Activated CD8-positive, alpha-beta memory T cell treated with anti-CD3 and anti-CD28 coated beads, Interleukin-2, amount 50 U/mL, for 4 hours (primary cell): ENCODE results near the gene ZNF611.
"Not testable (repeated sequence)": the region's sequence is repeated elsewhere in the genome, so short reads cannot be mapped to it uniquely, and the experiment has no call there.

Source experiments
- DNase-seq: peaks from one replicate; pipeline ENCODE4 v3.0.0-alpha.2; 2020

The ZNF611 gene

DNA sequence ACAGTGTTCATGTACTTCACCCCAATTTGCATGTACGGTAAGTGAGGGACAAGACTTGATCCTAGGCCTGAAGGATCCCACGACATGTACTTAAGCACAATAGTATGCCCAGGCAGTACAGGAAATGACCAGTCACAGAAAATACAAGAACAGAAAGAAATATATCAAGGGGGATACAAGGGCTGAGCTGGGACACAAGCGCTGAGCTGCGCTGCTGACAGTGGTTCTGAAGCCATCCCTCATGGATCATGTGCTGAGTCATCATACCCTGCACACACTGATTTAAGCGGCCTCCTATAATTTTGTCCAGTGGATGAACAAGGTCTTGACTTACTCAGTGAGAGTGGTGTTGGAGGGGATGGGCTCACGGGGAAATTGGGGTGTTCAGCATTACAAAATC is 59.6 kb downstream of the ZNF611 start:
- not testable (repeated sequence) for DNase-seq

DNA sequence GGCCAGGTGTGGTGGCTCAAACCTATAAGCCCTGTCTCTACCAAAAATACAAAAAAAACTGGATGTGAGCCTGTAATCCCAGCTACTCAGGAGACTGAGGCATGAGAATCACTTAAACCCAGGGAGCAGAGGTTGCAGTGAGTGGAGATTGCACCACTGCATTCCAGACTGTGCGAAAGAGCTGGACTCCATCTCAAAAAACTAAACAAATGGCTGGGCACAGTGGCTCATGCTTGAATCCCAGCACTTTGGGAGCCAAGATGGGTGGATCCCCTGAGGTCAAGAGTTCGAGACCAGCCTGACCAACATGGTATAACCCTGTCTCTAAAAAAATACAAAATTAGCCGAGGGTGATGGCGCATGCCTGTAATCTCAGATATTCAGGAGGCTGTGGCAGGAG is 61.8 kb downstream of the ZNF611 start:
- DNase-seq: no peak

DNA sequence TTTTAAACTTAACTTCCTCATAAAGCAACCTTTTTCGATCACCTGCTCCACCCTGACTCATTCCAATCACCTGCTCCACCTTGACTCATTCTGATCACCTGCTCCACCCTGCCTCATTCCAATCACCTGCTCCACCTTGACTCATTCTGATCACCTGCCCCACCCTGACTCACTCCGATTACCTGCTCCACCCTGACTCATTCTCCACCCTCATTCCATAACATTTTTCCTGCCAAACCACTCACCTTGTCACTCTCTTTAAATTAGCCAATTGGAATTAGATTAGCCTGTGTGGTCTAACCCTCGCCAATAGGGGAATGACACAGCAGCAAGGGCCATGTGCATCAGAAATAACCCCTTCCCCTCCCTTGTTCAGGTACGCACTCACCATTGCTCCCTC is 64.8 kb downstream of the ZNF611 start:
- no peak for DNase-seq

DNA sequence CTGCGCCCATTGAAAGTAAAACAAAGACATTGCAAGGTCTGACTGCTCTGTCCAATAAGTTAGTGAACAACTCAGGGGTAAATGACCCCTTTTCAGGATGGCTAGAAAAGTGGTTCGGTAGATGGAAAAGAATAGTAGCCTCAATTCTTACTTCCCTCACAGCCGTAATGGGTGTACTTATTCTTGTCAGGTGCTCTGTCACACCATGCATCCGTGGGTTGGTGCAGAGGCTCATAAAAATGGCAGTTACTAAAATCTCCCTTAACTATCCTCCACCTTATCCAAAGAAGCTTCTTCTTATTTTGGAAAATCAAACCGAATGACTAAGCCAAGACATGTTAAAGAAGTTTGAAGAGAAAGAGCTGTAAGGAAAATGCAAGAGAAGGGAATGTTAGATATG is 65.3 kb downstream of the ZNF611 start:
- DNase-seq: no peak

DNA sequence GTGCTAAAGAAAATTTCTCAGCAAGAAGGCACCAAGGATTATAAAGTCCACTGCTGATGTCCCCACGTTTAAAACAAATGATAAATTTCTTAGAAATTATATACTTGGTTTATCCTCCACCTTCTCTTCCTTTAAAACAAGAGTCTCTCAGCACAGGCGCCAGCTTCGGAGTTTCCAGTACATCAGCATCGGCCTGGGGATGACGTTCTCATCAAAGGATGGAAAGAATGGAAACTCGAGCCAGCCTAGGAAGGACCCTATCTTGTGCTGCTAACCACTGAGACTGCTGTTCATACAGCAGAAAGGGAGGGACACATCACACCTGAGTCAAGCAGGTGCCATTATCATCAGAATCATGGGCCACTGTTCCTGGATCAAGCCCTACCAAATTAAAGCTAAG is 66.9 kb downstream of the ZNF611 start:
- no peak for DNase-seq

DNA sequence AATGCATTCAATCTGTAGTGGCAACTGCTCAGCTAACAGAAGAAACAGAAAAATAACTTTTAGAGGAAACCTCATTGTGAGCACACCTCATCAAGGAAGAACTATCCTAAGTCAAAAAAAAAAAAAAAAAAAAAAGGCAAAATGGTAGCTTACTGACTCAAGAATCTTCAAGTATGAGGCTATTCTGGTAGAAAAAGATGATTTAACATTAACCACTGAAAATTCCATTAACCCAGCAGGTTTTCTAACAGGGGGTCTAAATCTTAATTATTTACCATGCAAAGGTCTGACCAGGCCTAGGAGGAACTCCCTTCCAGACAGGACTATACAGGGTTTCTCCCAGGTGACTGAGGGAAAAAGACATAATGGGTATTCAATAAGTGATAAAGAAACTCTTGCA is 68.3 kb downstream of the ZNF611 start:
- no peak for DNase-seq

DNA sequence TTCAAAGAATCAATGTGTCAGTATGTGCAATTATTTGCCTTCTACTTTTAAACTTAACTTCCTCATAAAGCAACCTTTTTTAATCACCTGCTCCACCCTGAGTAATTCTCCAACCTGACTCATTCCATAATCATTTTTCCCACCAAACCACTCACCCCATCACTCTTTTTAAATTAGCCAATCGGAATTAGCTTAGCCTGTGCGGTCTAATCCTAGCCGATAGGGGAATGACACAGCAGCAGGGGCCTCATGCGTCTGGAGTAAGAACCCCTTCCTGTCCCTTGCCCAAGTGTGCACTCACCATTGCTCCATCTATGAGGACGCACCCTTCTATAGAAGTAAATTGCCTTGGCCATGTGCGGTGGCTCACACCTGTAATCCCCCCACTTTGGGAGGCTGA is 69.3 kb downstream of the ZNF611 start:
- no peak for DNase-seq

DNA sequence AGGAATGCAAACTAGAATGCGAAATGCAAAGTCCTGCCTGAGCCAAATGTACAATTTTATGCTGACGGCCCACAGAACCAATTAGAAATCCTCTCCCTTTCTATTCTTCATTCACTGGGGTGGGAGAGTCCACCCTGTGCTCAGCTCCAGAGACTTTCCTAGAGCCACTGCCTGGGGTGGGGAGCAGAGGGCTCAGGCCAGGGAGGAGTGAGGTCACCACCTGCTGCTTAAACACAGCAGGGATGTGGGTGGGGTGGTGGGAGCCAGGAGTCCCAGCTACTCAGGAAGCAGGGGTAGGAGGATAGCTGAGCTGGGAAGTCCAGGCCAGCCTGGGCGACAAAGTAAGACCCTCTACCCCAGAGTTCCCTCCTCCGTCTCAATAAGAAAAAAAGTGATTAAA is 69.8 kb downstream of the ZNF611 start:
- DNase-seq: no peak

DNA sequence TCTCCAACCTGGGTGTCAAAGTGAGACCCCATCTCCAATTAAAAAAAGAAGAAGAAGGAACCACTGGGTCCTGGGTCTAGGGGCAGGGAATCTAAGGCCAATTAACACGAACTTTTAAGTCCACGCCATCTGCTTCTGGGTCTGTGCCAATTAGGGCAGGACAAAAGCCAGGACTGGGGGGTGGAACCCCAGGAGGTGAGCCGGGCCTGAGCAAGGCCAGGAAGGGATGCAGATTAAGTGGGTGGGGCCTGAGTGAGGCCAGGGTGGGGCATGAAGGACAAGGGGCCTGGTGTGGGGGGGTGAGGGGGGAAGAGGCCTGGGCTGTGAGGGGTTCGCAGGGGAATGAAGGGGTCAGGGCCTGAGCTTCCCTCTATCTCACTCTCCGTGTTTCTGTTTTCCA is 70.4 kb downstream of the ZNF611 start:
- DNase-seq: no peak

DNA sequence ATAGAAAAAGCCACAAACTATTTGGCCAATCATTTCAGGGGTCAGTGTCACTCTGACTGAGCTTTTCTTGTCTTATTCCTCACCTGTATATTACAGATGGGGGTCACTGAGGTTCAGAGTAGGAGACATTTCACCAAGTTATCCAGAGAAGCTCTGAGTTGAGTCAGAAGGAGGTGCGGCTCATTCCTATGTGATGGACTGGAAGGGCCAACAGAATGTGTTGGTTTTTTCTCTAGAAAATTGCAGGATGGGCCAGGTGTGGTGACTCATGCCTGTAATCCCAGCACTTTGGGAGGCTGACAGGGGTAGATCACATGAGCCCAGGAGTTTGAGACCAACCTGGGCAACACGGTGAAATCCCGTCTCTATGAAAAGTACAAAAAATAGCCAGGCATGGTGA is 72.2 kb downstream of the ZNF611 start:
- DNase-seq: no peak

DNA sequence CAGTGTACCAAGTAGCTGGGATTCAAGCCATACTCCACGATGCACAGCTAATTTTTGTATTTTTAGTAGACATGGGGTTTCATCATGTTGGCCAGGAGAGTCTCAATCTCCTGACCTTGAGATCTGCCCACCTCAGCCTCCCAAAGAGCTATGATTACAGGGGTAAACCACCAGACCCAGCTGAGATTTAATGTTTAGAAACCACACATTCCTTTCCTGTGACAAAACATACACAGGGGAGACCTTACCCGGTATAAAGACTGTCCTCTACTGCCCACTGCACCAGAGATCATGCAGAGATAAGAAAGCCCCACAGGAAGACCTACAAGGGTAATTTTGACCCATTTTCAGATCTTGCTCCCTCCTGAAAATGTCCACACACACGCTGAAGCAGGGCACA is 73.9 kb downstream of the ZNF611 start:
- no peak for DNase-seq

DNA sequence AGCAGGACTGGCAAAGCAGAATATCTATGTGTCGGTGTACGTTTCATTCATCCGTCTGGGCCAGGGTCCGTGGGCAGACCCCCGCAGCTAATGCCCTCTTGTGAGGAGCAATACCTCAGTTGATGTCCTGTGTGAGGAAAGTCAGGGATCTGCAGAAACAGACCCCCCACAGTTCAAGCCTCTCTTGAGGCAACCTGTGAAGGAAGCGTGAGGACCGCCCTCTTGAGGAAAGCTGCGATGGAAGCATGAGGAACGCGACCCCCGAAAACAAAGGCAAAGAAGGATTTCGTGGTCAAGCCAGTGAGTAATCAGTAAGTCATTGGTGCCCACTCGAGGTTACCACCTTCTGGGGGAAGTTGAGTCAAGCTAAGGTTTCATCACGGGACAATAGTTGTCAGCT is 75.8 kb downstream of the ZNF611 start:
- DNase-seq: no peak

DNA sequence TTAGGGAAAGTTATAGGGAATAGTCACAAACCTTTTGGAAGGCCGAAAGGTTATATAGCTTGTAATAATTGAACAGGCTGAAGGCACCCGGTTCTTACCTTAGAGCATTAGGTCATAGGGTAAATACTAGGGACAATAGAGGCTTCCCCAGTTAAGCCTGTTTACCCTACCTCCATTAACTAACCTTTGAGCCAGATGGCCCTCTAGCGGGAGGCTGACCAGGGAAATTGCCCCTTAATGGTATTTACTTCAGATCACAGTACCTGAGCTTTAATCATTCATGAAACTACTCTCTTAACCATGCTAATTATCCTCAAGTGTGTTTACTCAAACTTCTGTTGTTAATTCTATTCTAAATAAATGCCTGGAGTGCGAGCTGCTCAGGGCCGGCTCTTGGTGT is 76.2 kb downstream of the ZNF611 start:
- no peak for DNase-seq

DNA sequence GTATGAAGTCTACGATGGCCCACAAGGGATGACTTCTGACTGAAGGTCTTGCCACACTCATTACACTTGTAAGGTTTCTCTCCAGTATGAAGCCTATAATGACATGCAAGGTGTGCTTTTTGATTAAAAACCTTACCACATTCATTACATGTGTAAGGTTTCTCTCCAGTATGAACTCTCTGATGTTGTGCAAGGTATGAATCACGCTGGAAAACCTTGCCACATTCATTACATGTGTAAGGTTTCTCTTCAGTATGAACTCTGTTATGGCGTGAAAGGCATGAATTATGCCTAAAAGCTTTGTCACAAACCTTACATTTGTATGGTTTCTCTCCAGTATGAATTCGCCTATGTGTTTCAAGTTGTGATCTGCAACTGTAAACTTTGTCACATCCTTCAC is 81.7 kb downstream of the ZNF611 start:
- no peak for DNase-seq
